ENCODE measurements around the gene COPZ1. TPM values are rescaled to one million over a fixed set of nuclear protein-coding genes. Genes with fewer than 3 reads are reported as not detected.

COPZ1 gene
- total and polyA plus RNA-seq, 10 donors, result 55.4 to 99.1 (median 80.5) TPM

DNA sequence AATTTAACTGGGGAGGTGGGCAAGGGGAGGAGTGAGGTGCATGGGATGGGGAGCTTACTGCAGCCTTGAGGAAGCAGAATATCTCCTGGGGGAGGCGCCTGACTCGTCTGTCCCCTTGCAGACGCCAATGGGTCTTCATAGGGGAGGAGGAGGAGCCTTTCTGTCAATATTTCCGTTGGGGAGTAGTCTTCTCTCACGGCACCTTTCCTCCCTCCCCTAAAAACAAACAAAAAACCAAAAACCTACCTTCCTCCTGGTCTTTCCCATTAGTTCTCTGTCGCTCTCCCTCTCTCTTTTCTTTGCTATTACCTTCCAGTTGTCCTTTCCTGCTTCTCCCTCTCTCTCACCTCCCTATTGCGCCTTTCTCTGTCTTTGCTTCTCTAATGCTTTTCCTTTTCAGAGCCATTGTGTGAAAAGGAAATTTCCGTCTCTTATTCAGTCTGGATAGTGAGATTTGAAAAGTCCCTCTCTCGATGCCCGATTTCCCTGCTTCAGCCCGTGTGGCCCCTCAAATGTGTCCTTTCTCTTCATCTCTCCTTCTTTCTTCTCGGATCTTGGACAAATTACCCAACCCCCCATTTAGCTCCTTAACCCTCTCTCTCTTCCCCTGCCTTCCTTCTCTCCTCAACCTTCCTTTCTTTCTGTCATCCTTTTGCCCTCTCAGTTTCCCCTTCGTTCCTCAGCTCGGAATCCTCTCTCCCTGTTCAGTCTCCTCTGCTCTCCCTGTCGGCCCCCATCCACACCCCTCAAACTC lies 33.4 kb downstream of the COPZ1 start:
- H3K4me1 ChIP-seq, result peaks cover 7 to 60% (median 27%) of the 10 kb centered on the region in 6 donors
- TF ChIP-seq POLR2AphosphoS5 (IDR thresholded peaks at IDR 0.05) (no peak), POLR2A (IDR thresholded peaks at IDR 0.05) (no peak)
- TF ChIP-seq, protein P1, sequence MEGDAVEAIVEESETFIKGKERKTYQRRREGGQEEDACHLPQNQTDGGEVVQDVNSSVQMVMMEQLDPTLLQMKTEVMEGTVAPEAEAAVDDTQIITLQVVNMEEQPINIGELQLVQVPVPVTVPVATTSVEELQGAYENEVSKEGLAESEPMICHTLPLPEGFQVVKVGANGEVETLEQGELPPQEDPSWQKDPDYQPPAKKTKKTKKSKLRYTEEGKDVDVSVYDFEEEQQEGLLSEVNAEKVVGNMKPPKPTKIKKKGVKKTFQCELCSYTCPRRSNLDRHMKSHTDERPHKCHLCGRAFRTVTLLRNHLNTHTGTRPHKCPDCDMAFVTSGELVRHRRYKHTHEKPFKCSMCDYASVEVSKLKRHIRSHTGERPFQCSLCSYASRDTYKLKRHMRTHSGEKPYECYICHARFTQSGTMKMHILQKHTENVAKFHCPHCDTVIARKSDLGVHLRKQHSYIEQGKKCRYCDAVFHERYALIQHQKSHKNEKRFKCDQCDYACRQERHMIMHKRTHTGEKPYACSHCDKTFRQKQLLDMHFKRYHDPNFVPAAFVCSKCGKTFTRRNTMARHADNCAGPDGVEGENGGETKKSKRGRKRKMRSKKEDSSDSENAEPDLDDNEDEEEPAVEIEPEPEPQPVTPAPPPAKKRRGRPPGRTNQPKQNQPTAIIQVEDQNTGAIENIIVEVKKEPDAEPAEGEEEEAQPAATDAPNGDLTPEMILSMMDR (IDR thresholded peaks at IDR 0.05 in 8 of 11, conservative IDR thresholded peaks at IDR 0.05 in 3 of 11), result no peak
- H3K4me3 ChIP-seq, result peak overlapping the region; percentile 50 to 74 (median 60)
- peaks cover 0 to 20% (median 0%) of the 10 kb centered on the region in 6 donors for H3K36me3 ChIP-seq
- peak overlapping the region; percentile 66 to 89 (median 86) for H3K27ac ChIP-seq
- no peak for DNase-seq
- intact Hi-C loops (cut with DNase I; ENCODE audit: low total_unique reads), result no loop called here
- H3K9me3 ChIP-seq, result no peaks in the 10 kb centered on the region
- H3K27me3 ChIP-seq (replicated peaks in 1 of 7), result no peaks in the 10 kb centered on the region
- WGBS, 5 donors, result 4 to 12% (median 7%) methylated on average over 15 of the region's 15 CpGs

DNA sequence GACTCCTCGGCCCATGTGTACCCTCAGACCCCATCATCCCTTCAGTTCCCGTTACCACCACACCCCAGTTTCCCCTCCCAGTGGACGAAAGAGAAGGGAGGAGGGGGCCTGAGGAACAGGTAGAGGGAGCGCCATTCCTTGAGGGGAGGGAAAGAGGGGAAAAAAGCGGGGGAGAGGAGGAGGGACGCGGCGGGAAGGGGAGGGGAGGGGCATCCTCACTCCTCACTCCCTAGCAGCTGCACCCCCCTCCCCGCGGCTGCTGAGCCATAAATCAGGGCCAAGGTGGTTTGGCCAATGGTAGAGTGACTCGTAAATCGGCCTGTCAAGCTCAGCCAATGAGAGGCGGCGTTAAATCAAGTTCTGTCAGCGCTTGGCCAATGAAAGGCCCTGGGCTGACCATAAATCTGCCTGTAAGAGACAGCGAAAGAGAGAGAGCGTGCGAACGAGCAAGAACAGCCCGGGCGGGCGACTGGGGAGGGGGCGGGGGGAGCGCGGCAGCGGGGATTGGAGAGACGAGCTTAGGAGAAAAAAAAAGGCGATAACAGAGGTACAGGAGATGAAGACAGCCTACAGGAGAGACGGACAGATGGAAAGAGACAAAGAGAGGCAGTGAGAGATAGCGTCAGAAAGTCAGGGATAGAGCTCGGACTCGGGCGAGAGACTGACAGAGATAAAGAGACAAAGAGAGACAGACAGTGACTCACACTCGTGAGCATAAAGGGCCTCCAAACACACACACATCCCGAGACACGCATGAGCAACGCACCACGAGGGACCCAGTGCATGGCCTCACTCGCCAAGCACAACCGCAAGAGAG lies 34.2 kb downstream of the COPZ1 start:
- TF ChIP-seq POLR2A (IDR thresholded peaks at IDR 0.05), result no peak
- TF ChIP-seq, protein P1 (IDR thresholded peaks at IDR 0.05 in 8 of 11, conservative IDR thresholded peaks at IDR 0.05 in 3 of 11), result peak in 4 of 11 experiments; percentile 10 to 26 (median 12)
- peak; percentile 66 to 79 (median 72) for TF ChIP-seq POLR2AphosphoS5 (IDR thresholded peaks at IDR 0.05)
- DNase-seq, result peak; percentile 95
- Histone ChIP-seq H3K36me3 (peaks cover 0 to 16% (median 0%) of the 10 kb centered on the region in 6 donors), H3K27ac (peak overlapping the region; percentile 73 to 89 (median 86)), H3K4me1 (peaks cover 7 to 68% (median 28%) of the 10 kb centered on the region in 6 donors), H3K9me3 (no peaks in the 10 kb centered on the region), H3K27me3 (replicated peaks in 1 of 7) (no peaks in the 10 kb centered on the region), H3K4me3 (peak overlapping the region; percentile 50 to 74 (median 60))
- intact Hi-C loops (cut with DNase I; ENCODE audit: low total_unique reads), result no loop called here
- WGBS, 5 donors, result 0 to 2% (median 1%) methylated on average over 39 to 40 of the region's 40 CpGs

DNA sequence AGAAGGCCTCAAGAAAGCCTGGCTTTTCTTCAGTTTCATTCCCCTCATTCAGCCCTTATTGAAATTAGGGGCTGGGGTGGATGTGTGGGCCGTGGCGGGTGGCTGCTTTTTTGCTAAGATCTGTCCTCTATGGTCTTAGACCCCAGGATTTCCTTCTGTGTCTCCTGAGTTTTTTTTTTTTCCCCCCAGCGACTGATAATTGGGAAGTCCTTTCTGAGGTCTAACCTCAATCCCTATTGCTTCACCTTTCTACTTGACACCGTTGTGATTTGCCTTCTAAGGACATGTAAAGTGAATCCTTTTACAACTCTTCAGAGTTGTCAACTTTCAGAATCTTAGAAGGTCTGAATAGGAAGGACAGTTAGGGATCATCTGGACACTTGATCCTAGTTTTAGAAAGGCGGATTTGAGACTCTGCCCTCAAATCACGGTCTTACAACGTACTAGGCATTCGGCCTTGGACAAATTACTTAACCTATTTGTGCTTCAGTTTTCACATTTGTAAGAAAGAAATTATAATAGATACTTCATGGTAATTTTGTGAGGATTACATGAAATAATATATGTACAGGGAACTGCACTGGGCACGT lies 34.9 kb downstream of the COPZ1 start:
- H3K27me3 ChIP-seq (replicated peaks in 1 of 7), result no peaks in the 10 kb centered on the region
- TF ChIP-seq, protein P1 (IDR thresholded peaks at IDR 0.05 in 8 of 11, conservative IDR thresholded peaks at IDR 0.05 in 3 of 11), result no peak
- no peak for TF ChIP-seq POLR2AphosphoS5 (IDR thresholded peaks at IDR 0.05)
- peaks cover 0 to 15% (median 0%) of the 10 kb centered on the region in 6 donors for H3K36me3 ChIP-seq
- intact Hi-C loops (cut with DNase I; ENCODE audit: low total_unique reads), result loop anchor here (10.0 kb wide), 2 partner anchors 105 to 145 kb away; no protein-coding TSS in a partner anchor
- H3K4me3 ChIP-seq, result peak overlapping the region; percentile 50 to 74 (median 60)
- H3K9me3 ChIP-seq, result no peaks in the 10 kb centered on the region
- H3K4me1 ChIP-seq, result peaks cover 7 to 75% (median 32%) of the 10 kb centered on the region in 6 donors
- 49 to 63% (median 57%) methylated on average over 9 of the region's 9 CpGs for WGBS, 5 donors
- peak overlapping the region; percentile 73 to 89 (median 86) for H3K27ac ChIP-seq
- DNase-seq, result no peak
